GM21423 (cell line): ENCODE results near the gene MAP1LC3B.

Source experiments
- ATAC-seq: cut with Tn5 transposase; IDR thresholded peaks from one replicate; pipeline ENCODE4 v1.9.1; 2021; ENCODE audit warnings: mild to moderate bottlenecking, moderate library complexity; ENCODE audit not compliant: unreplicated experiment

The MAP1LC3B gene

DNA sequence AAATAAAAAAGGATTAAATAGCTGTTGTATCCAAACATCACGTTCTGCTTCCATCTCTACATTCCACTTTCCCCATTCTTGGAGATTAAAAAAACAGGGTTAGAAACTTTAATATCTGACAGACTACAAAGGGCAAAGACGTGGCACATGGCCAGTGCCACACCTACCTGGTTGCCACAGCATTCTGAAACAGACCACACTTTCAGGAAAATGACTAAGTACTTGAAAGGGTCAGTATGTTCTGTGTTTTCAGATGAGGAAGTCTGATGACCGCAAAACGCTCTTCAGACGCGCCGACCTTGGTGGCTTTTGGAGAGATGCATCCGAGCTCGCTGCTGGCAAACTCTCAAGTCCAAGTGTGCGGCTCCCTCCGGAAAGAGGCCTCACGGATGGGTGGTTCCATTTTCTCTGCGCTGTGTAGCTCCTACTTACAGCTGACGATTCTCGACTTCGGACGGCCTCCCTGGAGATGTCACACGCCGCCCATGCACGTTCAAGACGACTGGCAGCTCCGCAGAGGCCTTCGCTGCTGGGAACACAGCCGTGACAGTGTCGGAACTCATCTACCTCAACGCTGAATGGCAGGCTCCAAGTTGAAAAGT lies 15.5 kb downstream of the MAP1LC3B start:
- ATAC-seq, result no peak

GRCh38 chr16:87409153-87409552 lies 17.0 kb downstream of the MAP1LC3B start:
- ATAC-seq, result no peak

GRCh38 chr16:87409781-87410180 lies 17.6 kb downstream of the MAP1LC3B start:
- no peak for ATAC-seq

GRCh38 chr16:87410530-87410929 lies 18.4 kb downstream of the MAP1LC3B start:
- no peak for ATAC-seq

GRCh38 chr16:87410968-87411367 lies 18.8 kb downstream of the MAP1LC3B start:
- no peak for ATAC-seq

DNA sequence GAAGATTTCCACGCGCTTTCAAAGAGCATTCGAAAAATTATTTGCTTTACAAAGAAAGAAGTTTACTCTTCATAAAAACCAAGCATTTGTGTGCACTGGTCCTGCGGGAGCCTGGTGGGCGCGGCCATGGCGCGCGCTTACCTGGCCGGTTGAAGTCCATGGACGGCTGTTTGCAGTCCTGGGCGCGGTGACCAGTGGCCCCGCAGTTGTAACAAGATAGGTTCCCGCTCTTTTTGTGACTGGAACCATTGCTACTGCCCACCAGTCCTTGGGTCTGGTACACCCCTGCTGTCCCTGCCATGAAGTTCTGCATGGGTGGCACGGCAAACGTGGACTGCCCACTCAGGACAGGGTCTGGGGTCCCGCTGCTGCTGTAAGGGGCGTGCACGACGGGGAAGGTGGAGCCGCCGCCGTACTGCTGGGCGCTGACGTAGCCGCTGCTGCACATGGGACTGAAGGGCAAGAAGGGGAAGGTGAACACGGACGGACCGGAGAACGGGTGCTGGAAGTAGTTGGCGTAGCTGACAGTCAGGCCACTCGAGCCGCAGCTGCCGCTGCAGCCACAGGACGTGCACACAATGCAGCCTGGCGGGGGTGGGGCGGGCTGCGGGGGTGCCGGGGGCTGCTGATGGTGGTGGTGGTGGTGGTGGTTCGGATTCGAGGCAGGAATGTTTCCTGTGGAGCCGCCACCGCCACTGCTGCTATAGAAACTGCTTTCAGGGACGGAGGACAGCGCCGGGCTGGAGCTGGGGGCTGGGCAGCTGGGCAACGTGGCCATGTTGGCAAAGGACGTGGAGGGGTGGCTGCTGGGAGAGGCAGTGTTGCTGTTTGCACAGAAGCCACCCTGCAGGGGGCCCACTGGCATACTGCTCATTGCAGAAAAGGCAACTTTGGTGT lies 19.5 kb downstream of the MAP1LC3B start:
- ATAC-seq, result no peak

- no peak for ATAC-seq
These were observed 20.3 kb downstream of the MAP1LC3B start for GRCh38 chr16:87412371-87412995.

DNA sequence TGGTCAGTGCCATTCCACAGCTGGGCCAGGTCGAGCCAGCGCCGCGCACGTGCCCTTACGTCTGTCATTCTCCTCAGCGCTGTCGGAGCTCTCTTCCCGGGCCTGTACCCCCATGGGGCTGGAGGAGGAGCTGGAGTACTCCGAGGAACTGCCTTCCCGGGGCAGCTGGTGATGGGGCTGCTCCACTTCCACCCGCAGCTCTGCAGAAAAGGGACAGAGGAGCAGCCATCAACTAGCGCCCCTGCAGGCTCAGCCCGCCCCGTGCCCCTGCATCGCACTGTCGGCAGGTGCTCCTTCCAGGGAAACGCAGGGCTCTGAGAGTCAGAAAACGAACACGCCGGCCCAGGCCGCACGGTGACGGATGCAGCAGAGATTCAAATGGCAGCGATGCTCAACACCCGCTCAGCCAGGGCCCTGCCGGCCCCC lies 20.9 kb downstream of the MAP1LC3B start:
- no peak for ATAC-seq

- ATAC-seq, result no peak
These were observed 22.1 kb downstream of the MAP1LC3B start for GRCh38 chr16:87414251-87414680.

GRCh38 chr16:87415441-87415840 lies 23.3 kb downstream of the MAP1LC3B start:
- no peak for ATAC-seq

- ATAC-seq, result no peak
These were observed 24.8 kb downstream of the MAP1LC3B start for GRCh38 chr16:87416826-87417527.

DNA sequence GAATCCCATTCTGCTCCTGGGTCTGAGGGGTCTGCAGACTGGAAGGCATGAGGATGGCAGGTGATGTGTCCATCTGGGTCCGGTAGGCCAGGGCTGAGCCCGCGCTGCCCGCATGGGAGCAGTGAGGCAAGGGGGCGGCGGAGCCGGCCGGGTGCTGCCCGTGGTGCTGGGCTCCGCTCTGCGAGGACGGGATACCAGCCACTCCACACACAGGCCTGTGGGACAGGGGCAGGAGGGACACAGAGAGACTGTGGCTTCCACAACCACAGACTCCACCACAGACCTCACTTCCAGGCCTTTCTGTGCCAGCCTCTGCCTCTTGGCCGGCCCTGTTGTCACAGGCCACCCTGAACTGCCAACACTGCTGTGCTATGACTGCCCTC lies 25.4 kb downstream of the MAP1LC3B start:
- no peak for ATAC-seq

DNA sequence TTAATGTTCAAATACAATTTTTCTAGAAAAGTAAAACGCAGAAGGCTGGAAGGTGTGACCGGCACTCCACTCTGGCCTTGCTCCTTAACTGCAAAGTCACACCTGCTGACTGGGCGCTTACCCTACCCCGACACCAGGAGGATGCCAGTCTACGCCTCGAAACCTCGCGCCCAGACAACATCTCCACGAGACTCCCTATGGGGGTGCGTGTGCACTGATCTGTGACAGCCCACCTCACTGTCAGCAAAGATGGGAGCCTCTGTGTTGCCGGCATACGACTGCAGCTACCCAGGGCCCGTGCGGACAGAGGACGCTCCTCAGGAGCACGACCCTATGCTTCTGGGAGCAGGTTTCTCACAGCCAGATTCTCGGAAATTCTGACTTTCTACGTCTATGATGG lies 26.1 kb downstream of the MAP1LC3B start:
- ATAC-seq, result no peak

GRCh38 chr16:87418644-87419043 lies 26.5 kb downstream of the MAP1LC3B start:
- no peak for ATAC-seq

GRCh38 chr16:87420026-87421002 lies 28.2 kb downstream of the MAP1LC3B start:
- no peak for ATAC-seq

GRCh38 chr16:87421003-87421912 lies 29.1 kb downstream of the MAP1LC3B start:
- no peak for ATAC-seq

GRCh38 chr16:87422106-87422505 lies 30.0 kb downstream of the MAP1LC3B start:
- no peak for ATAC-seq

- no peak for ATAC-seq
These were observed 31.3 kb downstream of the MAP1LC3B start for GRCh38 chr16:87423429-87423828.

DNA sequence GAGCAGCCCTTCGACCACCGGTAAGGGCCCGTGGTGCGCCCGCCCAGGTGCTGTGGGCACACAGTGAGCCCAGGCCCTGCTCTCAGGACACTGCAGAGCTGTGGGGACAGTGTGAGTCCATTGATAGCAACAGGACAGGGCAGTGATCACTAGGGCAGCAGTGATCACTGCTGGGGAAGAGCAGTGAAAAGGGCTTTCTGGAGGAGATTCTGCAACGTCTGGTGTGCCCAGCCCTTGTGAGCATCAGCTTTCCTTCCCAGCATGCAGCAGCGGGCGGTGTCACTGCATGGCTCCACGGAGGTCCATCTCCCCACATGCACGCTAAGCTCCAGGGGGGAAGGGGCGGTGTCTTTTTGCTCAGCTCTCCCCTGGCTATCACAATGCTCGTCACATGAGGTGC lies 32.1 kb downstream of the MAP1LC3B start:
- no peak for ATAC-seq
